ENCODE results near the gene ITIH2.
"Not testable (repeated sequence)": the region's sequence is repeated elsewhere in the genome, so short reads cannot be mapped to it uniquely, and the experiment has no call there.

Gene ITIH2, protein sequence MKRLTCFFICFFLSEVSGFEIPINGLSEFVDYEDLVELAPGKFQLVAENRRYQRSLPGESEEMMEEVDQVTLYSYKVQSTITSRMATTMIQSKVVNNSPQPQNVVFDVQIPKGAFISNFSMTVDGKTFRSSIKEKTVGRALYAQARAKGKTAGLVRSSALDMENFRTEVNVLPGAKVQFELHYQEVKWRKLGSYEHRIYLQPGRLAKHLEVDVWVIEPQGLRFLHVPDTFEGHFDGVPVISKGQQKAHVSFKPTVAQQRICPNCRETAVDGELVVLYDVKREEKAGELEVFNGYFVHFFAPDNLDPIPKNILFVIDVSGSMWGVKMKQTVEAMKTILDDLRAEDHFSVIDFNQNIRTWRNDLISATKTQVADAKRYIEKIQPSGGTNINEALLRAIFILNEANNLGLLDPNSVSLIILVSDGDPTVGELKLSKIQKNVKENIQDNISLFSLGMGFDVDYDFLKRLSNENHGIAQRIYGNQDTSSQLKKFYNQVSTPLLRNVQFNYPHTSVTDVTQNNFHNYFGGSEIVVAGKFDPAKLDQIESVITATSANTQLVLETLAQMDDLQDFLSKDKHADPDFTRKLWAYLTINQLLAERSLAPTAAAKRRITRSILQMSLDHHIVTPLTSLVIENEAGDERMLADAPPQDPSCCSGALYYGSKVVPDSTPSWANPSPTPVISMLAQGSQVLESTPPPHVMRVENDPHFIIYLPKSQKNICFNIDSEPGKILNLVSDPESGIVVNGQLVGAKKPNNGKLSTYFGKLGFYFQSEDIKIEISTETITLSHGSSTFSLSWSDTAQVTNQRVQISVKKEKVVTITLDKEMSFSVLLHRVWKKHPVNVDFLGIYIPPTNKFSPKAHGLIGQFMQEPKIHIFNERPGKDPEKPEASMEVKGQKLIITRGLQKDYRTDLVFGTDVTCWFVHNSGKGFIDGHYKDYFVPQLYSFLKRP

DNA sequence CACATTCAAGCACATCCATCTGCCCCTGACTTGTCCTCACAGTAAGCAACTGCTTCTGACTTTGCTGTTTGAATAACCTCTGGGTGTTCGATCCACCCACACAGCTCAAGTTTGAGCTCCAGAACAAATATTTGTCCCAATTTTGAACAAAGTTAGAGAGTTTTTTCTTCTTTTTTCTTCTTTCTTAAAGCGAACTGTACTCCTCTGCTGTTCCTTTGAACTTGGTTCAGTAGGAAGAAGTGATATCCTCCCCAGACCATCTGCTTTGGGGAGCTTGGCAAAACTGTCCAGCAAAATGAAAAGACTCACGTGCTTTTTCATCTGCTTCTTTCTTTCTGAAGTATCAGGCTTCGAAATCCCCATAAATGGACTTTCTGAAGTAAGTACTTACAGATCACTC lies at the start of gene ITIH2:
TSS of gene ITIH2 (plus strand) at position 177 of the 400 bp plus-strand sequence. CDS start at position 296, 119 bp downstream.
- no peak for DNase-seq

DNA sequence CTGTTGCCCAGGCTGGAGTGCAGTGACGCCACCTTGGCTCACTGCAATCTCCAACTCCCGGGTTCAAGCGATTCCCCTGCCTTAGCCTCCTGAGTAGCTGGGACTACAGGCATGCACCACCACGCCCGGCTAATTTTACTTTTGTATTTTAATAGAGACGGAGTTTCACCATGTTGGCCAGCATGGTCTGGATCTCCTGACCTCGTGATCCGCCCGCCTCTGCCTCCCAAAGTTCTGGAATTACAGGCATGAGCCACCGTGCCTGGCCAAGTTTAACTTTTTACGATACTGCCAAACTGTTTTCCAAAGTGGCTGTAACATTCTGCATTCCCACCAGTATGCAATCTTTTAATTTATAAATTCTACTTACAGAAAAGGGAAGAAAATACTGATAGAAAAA lies 46.0 kb upstream of the ITIH2 start:
- not testable (repeated sequence) for DNase-seq

DNA sequence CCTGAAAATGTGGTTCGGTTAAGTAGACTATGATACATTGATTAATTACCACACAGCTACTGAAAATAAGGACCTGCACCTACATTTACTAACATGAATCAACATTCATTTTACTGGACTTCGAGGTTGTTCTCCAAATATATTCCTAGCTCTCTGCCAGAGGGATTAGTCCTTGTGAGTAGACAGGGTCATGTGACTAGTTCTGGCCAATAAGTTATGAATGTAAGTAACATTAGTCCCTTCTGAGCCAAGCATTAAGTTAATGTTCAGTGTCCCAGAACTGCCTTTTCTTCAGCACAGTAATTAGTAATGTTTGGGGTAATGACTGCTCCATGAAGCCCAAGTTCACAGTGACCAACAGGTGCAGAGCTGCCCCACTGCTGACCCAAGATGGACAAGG lies 45.6 kb upstream of the ITIH2 start:
- no peak for DNase-seq

DNA sequence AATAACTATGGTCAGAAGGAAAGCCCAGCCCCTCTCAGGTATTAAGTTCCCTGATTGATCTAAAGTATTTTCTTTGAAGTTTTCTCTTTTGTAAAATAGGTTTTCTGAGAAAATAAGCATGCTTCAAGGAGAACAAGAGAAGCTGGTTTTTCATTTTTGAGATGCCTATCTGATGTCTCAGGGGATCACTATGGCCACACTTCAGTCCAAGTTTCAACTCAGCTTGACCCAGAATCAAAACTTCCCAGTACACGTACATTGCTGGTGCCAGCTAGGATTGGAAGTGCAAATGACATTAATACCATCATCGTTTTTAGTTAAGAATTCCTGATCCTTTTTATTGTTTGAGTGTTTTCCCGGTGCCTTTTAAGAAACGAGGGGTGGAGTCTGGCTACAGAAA lies 43.6 kb upstream of the ITIH2 start:
- no peak for DNase-seq

DNA sequence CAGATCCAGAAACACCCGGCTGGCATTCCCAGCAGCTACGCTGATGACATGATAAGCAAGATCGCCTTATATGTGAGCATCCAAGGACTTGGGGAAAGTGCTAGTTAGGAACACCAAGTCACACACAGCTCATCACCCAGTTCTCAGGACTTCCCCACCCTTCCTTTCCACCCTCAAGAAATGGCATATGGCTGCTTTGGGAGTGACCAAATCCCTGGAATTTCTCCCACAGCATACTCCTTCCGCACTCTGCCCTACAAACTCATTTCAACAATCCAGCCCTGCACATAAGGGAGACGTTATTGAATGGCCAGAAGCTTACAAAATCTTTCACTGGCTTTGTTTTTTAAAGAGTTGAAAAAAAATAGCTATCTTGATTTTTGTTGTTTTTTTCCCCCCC lies 40.6 kb upstream of the ITIH2 start:
- DNase-seq = no peak

DNA sequence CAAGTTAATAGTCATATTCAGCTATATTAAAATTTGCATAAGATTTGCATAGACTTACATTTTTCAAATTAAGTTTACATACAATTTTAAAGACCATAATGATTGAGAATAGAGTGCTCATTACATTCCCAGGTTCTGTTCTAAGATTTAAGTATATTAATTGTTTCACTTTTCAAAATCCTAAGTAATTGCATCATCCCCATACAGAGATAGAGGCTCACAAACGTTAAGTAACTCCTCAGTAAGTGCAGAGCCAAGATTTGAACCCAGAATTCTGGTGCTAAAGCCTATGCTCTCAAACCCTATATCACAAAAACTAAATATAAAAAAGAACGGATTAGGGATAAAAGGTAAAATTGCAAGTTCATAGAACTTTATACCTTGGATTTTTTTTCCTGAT lies 38.4 kb upstream of the ITIH2 start:
- no peak for DNase-seq

DNA sequence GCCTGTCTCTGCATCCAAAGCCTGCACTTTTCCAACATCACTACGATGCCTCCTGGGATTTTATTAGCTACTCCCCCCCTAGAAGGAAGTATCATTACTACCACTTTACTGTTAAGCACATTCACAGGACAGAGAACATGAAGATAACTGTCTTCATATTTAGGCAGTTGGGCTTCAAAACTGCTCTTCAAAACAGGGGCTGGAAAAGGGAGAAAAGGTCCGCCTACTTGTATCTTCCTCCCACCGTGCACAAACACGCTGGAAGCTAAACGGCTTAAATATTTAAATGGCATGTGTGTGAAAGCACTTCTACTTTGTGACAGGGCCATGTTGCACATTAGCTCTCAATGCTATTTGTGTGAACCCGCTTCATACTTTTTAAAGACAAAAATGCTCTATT lies 37.3 kb upstream of the ITIH2 start:
- DNase-seq = no peak

DNA sequence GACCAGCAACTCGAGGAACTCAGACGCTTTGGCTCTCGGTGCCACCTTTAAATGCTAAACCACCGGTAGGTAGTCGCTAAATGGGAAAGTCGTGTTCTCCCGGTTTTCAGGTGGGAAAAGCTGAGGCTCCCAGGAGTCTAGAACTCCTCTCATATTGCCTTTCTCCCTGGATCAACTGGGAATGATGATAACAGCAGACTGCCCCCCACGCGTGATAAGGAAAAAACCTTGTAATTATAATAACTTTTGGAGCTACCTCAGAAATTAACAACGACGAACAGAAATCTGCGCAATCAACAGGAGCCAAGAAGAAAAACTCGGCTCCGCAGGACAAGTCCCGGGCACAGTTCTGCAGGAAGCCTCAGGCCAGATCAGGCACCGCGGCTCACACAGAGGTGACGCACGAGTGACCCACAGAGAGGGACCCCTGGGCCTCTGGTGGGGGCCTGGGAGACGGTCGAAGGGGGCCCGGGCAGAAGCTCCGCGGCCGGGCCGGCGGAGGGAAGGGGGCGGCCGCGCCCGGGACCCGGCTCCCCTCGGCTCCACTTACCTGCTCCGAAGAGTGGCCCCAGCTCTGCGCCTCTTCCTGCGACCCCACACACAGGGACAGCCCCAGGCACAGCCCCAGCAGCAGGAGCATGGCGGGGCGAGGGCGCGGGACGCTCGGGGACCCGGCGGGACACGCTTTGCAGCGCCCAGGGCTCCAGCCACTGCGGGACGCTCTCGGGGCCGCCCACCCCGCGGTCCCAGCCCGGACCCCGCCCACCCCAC lies 36.7 kb upstream of the ITIH2 start, which contains the start of gene ITIH5:
TSS of gene ITIH5 (minus strand) at position 714 of the 771 bp plus-strand sequence. CDS start at position 640, 74 bp downstream.
- DNase-seq = no peak

DNA sequence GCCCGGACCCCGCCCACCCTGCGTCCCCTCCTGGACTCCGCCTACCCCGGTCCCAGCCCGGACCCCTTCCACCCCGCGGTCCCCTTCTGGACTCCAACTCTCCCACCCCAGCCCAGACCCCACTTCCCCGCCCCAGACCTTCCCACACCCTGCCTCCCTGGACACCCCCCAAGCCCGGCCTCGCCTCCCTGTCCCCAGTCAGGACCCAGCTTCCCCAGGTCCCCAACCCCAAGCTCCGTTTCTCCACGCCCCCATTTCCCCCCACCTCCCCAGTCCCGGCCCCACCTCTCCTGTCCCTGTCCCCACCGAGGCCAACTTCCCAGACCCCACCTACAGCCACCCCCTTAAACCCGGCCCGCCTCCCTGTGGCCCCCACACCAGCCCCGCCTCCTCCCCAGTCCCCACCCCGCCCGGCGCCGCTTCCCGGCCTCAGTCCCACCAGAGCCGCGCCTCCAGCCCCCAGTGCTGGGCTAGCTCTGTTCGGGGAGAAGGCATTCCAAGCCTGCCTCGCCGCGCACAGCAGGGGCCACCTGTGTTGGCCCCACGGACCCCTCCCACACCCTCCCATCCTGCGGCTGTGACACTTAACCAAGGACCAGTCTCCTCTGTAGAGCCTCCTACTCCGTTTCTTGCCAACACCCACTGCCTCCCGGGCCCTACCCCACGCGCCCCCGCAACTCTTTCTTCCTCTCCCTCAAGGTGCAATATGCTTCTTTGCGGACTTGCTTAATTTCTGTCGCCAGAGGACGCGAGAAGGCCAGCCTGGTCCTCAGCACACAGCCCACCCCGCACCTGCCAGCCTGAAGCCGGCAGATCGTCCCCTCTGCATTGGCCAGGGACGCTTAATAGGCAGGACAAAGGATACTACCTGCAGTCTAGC lies 35.6 kb upstream of the ITIH2 start:
- peak in 1 of 2 experiments; percentile 26 for DNase-seq

DNA sequence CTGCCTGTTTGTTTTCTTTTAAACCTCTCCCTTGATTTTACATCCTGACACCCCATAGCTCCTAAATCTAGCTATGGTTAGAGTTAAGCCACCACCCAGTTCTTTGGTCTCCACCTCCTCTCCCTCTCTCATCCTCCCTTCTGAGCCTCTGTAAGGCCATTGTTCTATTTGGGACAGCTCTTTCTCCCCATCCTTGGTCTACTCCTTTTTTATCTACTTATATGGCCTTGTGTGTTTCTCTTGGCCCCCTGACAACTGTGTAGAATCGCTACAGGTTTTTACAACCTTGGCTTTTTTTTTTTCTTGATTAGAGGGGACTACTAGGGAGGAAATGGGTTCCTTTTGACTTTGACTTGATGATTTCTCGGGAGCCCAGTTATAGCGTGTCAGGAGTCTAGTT lies 33.0 kb upstream of the ITIH2 start:
- no peak for DNase-seq

DNA sequence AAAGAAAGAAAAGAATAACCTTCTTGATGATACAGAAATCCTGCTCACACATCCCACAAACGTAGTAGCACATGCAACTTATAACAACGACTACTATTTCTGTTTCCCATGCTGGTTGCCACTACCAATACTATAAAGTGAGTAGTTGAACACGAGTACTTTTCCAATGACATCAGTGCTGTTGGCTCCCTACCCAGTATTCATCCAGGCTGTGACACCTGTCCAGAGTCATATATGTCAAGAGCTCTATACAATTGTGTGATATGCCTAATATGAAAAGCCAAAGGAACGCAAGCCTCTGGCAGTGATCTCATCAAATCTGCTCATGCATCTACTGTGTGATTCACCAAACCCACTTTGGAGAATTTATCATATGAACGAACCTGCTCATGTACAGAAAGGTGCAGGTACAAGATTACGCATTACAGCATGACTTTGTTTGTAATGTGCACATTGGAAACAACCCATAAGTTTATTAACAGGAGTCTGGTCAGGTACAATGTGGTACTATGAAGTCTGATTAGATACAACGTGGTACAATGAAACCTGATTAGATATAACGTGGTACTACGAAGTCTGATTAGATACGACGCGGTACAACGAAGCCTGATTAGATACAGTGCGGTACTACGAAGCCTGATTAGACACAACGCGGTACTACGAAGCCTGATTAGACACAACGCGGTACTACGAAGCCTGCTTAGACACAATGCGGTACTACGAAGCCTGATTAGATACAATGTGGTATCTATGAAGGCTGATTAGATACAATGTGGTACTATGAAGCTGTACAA lies 30.6 kb upstream of the ITIH2 start:
- DNase-seq = no peak

DNA sequence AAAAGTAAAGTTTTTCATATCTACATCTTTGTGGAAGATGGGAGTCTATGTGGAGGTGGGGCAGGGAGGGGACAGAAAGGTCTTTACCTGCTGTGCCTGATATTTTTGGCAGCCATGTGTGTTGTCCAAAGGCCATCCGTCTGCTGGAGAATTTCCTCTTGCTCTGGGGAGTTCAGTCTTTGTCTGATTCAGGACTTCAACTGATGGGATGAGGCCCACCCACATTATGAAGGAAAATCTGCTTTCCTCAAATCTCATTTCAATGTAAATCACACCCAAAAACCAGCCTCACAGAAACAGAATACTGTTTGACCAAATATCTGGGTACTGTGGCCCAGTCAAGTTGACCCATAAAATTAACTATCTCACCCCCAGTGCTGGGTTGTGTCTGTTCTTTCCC lies 23.9 kb upstream of the ITIH2 start:
- no peak for DNase-seq

DNA sequence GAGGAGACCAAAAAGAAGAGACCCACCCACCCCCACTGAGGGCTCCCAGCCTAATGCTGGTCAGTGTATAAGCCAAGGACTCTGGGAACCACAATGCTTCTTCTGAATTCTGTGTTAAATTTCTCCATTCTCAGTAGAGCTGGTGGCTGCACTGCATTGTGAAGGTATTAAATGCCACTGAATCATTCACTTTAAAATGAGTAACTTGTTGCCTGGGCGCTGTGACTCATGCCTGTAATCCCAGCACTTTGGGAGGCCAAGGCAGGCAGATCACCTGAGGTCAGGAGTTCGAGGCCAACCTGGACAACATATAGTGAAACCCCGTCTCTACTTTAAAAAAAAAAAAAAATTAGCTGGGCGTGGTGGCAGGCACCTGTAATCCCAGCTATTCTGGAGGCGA lies 23.0 kb upstream of the ITIH2 start:
- DNase-seq = not testable (repeated sequence)

DNA sequence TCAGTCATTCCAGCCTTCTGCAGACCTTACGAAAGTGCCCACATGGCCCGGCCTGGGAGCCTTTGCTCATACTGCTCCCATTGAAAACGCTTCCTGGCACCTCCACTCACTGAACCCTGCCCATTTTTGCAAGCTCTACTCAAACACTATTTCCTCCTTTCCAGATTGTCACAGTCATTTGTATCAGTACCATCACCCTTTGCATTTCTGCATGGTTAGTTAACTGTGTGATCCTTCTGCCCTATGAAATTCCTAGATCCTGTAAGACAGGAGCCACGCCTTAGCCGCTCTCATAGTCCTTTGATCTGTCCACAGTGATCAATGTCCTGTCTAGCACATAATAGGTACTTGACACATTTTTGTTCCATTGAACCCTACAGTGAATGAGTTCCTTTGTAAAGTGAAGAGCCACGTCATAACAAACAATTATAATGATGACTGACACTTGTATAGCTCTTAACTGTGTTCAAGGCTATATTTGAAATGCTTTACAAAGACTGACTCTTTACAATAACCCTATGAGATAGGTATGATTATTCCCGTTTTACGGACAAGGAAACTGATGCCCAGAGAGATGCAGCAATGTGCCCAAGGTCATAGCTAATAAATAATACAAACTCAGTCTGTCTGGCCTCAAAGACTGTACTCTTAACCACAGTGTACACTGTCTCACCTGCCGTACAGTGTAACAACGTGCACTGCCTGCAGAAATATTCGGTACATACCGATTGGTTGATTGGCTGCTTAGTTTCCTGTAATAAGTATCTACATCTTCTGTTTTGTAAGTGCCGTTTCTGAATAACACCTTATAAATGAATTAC lies 16.6 kb upstream of the ITIH2 start:
- no peak for DNase-seq

DNA sequence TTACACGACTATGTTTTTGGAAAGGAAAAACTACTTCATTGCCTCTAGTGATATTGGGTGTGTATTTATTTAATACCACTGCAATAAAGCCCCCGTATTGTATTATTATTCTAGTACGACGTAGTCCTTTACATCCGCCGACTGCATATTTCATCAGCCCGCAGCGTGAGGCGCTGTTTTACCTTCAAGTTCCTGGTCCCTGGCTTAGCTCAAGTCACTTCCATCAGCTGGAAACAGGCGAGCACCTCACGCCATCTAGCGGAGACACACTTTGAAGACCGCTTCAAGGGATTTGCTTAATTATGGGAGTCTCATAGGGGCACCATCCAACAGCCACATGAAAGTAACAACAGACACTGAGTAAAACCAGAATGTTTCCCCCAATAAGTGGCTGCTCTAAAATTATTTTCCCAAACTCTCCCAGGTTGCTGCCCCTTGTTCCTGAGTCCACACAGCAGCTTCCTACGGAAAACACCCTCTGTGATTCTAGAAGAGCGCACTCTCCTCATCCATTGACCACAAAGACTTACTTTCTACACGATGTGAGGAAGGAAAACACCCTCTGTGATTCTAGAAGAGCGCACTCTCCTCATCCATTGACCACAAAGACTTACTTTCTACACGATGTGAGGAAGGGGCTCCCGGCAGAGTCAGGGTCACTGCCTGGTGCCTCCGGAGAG lies 15.7 kb upstream of the ITIH2 start:
- DNase-seq = peak; percentile 56 to 75

DNA sequence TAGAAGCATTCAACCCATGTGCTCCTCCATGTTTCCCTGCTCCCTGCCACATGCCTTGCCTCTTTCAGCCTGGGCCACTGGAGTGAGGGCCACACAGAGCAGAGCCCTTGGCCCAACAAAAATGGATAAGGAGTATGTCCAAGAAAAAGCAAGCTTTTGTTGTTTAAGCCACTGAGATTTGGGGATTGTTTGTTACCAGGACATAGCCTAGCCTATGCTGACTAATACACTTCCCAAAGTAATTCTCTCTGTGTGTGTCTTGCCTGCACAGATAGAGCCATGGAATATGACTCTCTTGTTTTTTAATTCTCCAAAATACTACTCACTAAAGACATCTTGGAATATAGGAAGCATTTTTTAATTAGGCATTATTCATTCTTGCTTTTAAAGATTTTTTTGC lies 13.5 kb upstream of the ITIH2 start:
- no peak for DNase-seq

DNA sequence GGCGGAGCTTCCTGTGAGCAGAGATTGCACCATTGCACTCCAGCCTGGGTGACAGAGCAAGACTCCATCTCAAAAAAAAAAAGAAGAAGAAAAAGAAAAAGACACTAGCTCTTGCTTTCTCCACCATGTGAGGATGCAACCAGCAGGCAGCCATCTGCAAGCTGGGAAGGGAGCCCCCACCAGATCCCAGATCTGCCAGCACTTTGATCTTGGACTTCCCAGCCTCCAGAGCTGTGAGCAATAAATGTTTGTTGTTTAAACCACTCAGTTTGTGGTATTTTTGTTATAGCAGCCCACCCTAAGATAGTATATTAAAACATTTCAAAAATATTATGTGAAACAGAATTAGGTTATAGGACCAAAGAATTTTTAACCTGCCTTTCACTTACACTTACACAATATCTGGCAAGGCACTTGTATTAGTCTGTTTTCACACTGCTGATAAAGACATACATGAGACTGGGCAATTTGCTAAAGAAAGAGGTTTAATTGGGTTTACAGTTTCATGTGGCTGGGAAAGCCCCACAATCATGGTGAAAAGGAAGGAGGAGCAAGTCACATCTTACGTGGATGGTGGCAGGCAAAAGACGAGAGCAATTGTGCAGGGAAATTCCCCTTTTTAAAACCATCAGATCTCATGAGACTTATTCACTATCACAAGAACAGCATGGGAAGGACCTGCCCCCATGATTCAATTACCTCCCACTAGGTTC lies 12.1 kb upstream of the ITIH2 start:
- not testable (repeated sequence) for DNase-seq

DNA sequence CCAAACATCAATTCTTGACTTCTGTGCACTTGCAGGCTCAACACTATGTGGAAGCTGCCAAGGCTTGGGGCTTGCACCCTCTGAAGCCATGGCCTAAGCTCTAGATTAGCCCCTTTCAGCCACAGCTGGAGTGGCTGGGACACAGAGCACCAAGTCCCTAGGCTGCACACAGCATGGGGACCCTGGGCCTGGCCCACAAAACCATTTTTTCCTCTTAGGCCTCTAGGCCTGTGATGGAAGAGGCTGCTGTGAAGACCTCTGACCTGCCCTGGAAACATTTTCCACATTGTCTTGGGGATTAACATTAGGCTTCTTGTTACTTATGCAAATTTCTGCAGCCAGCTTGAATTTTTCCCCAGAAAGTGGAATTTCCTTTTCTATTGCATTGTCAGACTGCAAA lies 10.7 kb upstream of the ITIH2 start:
- DNase-seq = not testable (repeated sequence)

DNA sequence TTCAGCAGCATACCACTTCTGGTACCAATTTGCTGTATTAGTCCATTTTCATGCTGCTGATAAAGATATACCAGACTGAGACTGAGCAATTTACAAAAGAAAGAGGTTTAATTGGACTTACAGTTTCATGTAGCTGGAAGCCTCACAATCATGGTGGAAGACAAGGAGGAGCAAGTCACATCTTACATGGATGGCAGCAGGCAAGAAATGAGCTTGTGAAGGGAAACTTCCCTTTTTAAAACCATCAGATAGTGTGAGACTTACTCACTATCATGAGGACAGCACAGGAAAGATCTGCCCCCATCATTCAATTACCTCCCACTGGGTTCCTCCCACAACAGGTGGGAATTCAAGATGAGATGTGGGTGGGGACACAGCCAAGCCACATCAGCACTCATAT lies 9.9 kb upstream of the ITIH2 start:
- not testable (repeated sequence) for DNase-seq
